GM21515 (cell line): ENCODE data around the gene PAPPA.

Source experiments
- ATAC-seq: cut with Tn5 transposase; IDR thresholded peaks from one replicate; pipeline ENCODE4 v1.9.1; 2021; ENCODE audit not compliant: unreplicated experiment

The PAPPA gene

GRCh38 chr9:116151199-116151598 is 2.4 kb upstream of the PAPPA start:
- no peak for ATAC-seq

DNA sequence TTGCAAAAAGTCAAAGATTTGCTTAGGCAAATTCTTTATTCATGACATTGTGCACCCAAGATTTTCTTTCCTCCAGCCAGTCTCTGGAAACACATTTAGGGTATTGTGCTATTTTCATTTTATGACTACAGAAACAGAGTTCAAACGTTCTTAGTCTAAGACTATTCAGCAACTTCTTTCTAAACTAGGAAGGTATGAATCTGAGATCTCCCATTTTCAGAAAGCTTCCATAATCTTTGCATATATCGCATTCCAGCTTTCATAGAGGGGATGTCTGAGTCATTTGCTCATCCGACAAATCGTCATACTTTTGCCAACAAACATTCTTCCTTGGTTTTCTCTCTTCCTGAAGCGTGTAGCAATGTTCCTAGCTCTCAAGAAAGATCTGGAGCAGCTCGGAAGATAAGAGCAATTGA is 1.6 kb upstream of the PAPPA start:
- no peak for ATAC-seq

DNA sequence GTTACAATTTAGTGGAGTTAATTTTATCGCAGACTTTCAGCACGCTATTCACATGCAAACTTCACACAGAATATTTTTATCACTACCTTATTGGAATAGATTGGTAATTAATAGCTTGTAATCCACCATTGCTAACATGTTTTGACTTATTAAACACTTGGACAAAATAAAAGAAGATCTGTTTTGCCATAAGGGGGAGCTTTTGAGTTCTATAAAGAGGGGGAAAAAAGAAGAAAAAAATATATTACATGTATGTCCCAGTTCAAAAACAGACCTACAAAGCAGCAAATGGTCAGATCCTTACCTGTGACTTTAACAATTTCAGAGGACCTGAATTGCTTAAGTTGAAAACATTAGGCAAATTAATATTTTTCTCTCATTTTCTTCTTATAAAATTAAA is 1.2 kb upstream of the PAPPA start:
- no peak for ATAC-seq

DNA sequence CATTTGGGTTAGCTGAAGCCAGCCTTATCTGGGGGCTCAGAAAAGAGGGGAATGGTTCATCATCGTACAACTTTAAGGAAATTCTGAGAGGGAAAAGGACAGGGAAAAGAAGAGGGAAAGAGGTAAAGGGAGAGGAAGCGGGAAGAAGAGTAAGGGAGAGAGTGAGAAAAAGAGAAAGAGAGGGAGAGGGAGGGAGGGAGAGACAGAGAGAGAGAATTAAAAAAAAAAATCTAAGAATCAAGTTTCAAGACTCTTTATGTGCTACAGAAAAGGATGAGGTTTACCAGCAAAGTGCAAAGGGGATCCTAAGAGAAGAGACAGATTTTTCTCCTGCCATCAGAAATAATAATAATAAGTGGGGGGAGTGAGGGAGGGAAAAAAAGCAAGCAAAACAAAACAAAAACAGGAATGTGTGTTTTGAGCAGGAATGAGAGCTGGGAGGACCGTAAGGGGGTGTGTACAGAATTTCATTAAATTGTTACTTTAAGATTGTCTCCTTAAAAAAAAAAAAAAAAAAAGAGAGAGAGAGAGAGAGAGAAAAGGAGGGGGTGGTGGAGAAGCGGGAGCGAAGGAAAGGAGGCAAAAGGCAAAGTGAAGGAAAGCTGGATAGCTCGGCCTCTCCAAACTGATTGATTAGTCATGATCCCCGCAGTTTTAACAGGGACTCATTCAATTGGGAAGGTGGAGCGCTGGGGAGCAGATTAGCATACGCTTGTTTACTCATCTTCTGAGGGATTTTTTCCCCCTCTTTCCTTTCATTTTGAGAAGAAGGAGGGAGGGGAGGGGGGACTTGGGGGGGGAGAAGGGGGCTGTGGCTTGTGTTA is 438 bp upstream of the PAPPA start:
- no peak for ATAC-seq

GRCh38 chr9:116154334-116154975 is 864 bp downstream of the PAPPA start:
- no peak for ATAC-seq

DNA sequence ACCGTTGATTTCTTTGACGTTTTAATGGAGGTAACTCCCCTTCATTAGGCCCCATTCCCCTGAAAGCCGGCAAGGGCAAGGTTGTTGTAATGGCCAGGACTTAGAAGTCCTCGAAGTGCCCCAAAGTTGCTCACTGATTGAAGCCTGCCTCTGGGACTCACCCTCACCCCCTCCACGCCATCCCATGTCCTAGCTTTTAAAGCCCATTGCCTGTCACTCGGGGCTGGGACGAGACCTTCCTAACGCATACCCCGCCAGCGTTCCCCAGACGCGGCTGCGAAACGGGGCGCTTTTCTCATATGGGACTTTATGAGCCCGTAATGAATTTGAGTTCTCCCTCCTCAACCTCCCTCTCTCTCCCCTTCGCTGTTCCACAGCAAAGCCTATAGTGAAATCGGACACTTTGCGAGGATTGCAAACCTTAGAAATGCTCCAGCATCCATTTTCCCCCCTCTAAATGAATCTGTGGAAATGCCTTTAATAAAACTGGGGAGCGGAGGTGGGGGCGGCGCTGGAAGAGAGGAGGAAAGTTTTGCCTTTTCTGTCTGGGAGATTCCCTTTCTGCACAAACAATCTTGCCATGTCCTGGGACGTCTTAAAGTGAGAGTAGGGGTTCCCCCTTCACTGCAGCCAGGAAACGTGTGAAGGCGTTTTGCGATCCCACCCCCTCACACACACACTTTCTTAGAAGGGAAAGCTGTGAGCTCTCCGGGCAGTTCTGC is 1.5 kb downstream of the PAPPA start:
- ATAC-seq = no peak

DNA sequence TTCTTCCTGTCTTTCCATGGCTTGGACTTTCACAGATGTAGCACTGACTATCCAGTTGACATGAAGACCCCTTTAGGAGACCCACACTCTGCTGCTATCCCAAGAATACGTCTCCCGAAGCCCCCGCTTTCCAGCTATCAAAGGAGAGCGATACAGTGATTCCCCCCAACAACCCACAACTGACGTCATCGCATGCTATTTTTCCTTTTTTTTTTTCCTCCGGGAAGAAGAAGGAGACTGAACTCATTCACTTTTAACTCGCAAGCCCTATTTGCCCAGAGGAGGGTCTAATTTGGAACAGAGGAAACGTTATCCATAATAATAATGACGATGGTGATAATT is 2.1 kb downstream of the PAPPA start:
- no peak for ATAC-seq

GRCh38 chr9:116156621-116157314 is 3.2 kb downstream of the PAPPA start:
- ATAC-seq = no peak

- no peak for ATAC-seq
Measured at GRCh38 chr9:116157436-116158138, 4.0 kb downstream of the PAPPA start.

GRCh38 chr9:116160676-116161571 is 7.3 kb downstream of the PAPPA start:
- ATAC-seq = no peak

DNA sequence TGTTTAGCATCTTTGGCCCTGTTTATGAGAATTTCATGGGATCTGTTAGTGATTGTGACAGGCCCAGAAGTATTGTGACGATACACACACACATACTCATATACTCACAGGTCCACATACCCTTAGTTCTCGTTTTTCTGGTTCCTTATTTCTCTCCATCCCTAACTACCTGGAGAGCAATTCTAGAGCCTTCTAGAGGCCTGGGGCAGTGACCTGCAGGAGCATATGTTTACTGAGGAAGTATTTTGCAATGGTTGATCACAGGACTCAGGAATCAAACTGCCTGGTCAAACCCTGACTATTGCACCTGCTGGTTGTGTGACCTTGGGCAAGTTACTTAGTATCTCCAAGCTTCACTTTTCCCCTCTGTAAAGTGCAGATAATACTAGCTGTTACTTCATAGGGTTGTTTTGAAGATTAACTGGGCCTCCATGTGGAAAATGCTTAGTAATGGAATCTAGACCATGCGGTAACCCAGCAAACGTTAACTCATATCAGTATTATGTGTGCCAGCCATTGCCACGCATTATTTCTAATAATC is 8.7 kb downstream of the PAPPA start:
- ATAC-seq = no peak

- ATAC-seq = no peak
Measured at GRCh38 chr9:116163293-116164055, 9.9 kb downstream of the PAPPA start.

- ATAC-seq = no peak
Measured at GRCh38 chr9:116165912-116166311, 12.3 kb downstream of the PAPPA start.

- ATAC-seq = no peak
Measured at GRCh38 chr9:116166713-116167112, 13.1 kb downstream of the PAPPA start.

DNA sequence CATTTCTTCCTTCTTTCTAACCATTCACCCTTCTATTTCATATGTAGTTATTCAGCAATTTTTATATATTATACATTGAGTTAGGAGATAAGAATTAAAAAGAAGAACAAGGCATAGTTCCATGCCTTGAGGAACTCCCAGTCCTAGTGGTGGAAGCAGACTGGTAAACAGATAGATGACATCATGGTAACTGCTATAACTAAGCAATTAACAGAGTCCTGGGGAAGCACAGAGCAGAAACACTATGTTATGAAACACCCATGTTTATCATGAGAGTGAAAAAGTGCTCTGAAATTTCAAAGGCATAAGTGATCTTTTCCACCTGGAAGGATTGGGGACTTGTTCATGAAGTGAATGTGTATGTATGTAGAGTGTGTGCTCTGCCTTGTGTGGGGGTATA is 14.6 kb downstream of the PAPPA start:
- ATAC-seq = no peak

- ATAC-seq = no peak
Measured at GRCh38 chr9:116172216-116172615, 18.6 kb downstream of the PAPPA start.

DNA sequence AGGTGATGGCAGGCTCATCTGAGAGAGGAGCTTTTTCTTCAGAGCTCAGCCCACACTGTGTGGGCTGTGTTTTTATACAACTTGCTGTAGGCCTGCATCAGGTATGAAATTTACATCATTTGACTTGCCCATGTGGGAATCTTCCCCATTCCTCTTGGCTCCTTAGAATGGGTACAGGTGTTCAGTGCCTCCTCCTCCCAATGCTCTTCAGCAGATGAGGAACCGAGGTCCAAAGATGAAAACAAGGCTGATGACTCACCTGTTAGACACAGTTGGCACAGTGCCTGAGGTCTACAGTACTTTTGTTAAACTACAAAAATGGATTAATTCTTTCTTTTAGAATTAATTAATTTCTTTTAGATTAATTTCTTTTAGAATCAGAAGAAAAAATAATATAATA is 20.8 kb downstream of the PAPPA start:
- ATAC-seq = no peak

DNA sequence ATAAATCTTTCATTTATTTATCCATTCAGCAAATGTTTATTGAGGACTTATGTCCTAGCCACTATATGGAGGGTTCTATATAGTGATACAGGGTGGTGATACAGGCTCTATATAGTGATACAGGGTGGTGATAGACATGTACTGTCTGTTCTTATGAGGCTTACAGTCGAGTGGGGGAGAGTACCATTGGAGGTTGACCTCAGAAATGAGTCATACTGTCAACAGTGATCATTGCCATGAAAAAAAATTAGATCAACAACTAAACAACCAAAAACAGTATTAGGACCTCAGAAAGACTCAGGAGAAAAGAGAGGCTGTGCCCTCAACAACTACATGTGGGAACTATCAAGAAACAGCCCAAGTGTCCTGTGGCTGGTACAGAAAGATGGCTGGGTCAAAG is 22.0 kb downstream of the PAPPA start:
- ATAC-seq = no peak
